Measurements from ENCODE around the gene MICAL2.
A peak's percentile ranks its signal among the peaks of the same experiment; 100 is the strongest.

Gene MICAL2

DNA sequence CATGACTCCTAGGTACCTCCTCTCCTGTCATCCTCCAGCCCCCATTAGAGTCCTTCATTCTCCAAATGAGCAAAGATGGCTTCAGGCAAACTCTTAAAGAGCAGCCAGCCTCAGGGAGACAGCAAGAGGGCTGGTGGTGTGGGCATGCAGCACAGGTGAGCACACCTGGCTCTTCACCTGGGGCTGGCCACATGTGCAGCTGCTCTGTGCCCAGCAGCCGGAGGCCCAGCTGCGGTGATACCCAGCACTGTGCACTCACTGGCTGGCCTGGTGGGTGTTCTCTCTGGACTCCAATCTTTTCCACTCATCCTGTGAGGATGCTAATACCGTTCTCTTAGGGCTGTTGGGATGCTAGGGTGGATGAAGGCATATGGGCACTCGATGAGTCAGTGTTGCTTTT lies 160.9 kb downstream of the MICAL2 start:
- no peak for DNase-seq (ENCODE audit: low read depth in 2 of 2)

- DNase-seq (ENCODE audit: low read depth in 2 of 2), result no peak
Measured at GRCh38 chr11:12271826-12272366, 161.5 kb downstream of the MICAL2 start.

DNA sequence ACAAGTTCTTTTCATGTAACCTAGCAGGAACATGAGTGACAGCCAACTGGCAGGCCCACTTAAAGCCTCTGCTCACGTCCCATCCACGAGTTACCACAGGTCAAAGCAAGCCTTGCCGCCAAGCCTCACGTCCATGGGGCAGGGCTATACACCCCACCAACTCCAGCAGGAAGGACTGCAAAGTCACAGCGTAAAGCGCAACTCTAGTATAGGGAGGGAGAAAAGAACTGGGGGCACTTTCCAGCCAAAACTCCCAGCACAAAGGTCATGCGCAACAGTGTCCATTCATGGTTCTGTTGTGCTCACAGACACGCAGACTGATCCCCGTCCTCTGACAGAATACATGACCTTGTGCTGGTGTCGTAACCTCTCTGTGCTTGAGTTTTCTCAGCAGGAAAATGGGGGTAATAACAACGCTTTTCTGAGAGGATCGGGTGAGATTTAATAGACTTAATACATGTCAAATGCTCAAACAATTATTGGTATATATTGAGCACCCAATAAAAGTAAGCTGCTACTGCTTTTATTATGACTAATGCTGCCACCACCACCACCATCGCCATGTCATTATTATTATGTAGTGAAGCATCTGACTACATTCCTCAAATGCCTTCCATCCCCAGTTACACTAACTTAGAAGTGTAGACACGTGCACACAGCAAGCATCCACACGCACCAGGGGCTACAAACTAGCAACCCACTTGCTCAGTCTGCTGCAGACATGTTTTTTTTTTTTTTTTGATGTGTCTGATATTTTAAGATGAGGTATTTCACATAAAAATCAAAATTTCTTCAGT lies 162.6 kb downstream of the MICAL2 start:
- DNase-seq (ENCODE audit: low read depth in 2 of 2), result no peak

DNA sequence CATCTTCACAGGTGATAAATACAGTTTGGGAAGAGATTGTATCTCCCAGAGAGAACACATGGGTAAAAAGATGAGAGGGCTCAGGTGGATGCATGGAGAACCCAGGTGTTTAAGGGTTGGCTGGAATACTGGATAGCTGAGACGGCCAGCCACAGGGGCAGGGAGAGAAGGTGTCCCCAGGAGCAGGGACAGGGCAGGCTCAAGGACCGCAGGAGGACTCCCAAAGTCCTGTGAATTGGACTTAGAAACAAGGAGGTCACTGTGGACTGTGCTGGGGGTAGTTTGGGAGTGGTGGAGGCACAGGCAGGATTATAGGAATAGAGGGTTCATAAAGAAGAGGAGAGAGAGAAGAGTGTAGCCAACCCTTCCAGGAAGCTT lies 163.2 kb downstream of the MICAL2 start:
- no peak for DNase-seq (ENCODE audit: low read depth in 2 of 2)

DNA sequence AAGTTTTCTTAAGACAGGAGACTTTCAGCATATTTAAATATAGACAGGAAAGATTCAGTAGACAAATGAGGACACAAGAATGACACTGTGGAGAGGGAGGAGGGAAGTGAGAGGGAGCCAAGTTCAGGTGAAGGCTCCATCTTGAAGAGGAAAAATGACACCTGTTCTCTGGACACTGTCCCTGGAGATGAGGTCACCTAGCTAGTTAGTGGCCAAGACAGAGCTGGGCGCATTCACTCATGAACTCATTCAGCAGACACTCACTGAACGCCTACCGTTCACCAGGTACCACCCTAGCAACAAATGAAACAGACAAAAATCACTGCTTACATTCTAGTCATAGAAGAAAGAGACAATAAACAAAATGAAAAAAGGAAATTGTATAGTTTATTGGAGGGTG lies 163.7 kb downstream of the MICAL2 start:
- DNase-seq (ENCODE audit: low read depth in 2 of 2), result no peak

- DNase-seq (ENCODE audit: low read depth in 2 of 2), result no peak
Measured at GRCh38 chr11:12274558-12275197, 164.3 kb downstream of the MICAL2 start.

GRCh38 chr11:12275818-12276217 lies 165.4 kb downstream of the MICAL2 start:
- no peak for DNase-seq (ENCODE audit: low read depth in 2 of 2)

- DNase-seq (ENCODE audit: low read depth in 2 of 2), result no peak
Measured at GRCh38 chr11:12276356-12276755, 166.0 kb downstream of the MICAL2 start.

GRCh38 chr11:12276831-12277475 lies 166.6 kb downstream of the MICAL2 start:
- no peak for DNase-seq (ENCODE audit: low read depth in 2 of 2)

- DNase-seq (ENCODE audit: low read depth in 2 of 2), result no peak
Measured at GRCh38 chr11:12278766-12279671, 168.6 kb downstream of the MICAL2 start.

GRCh38 chr11:12279672-12280108 lies 169.3 kb downstream of the MICAL2 start:
- no peak for DNase-seq (ENCODE audit: low read depth in 2 of 2)

GRCh38 chr11:12280199-12280837 lies 169.9 kb downstream of the MICAL2 start:
- DNase-seq (ENCODE audit: low read depth in 2 of 2), result no peak

GRCh38 chr11:12280838-12281565 lies 170.6 kb downstream of the MICAL2 start:
- DNase-seq (ENCODE audit: low read depth in 2 of 2), result no peak

DNA sequence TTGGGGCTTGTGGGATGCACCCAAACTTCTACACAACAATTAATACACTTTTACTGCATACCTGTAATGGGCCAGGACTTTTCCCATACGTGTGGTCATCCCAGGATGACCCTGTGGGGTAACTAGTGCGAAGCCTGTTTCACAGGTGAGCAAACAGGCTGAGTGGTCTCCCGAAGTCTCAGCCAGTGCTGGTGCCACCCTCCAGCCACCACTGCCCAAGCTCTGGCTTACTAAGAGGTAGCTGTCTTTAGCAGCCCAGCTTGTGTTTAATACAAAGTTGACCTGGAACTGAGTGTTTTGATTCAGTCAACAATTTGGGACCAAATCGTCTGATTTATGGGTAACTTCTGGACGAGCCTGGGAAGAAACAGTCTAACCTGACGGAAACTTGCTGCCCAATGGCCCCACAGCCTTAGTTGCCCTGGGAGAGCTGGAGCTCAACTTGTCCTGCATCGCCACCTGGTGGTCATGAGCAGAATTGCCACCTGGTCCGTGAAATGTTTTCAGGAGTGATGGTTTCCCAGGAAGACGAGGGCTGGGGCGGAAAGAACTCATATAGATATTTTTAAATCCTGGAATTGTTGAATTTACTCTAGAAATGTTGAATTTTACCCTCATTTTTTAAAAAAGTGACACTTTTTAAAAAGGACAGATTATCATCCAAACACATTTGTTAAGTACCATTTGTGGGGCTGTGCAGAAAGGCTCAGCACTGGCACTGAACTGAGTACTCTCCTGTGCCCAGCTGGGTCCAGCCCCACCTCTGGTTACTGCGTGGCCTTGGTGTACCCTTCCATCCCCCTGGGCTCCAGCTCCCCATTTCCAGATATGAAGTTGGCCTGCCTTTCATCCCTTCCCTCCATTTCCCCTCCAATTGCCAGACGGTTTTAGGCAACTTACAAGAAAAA lies 171.4 kb downstream of the MICAL2 start:
- DNase-seq (ENCODE audit: low read depth in 2 of 2), result peak; percentile 75 to 76

GRCh38 chr11:12282676-12283075 lies 172.3 kb downstream of the MICAL2 start:
- no peak for DNase-seq (ENCODE audit: low read depth in 2 of 2)

GRCh38 chr11:12284316-12285050 lies 174.1 kb downstream of the MICAL2 start:
- no peak for DNase-seq (ENCODE audit: low read depth in 2 of 2)

DNA sequence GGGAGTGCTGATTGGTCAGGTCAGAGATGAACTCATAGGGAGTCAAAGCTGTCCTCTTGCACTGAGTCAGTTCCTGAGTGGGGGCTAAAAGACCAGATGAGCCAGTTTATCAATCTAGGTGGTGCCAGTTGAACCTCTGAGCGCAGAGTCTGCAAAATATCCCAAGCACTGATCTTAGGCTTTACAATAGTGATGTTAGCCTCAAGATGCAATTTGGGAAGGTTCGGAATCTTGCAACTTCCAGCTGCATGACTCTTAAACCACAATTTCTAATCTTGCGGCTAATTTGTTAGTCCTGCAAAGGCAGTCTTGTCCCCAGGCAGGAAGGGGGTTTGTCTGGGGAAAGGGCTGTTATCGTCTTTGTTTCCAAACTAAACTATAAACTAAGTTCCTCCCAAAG lies 174.7 kb downstream of the MICAL2 start:
- no peak for DNase-seq (ENCODE audit: low read depth in 2 of 2)

DNA sequence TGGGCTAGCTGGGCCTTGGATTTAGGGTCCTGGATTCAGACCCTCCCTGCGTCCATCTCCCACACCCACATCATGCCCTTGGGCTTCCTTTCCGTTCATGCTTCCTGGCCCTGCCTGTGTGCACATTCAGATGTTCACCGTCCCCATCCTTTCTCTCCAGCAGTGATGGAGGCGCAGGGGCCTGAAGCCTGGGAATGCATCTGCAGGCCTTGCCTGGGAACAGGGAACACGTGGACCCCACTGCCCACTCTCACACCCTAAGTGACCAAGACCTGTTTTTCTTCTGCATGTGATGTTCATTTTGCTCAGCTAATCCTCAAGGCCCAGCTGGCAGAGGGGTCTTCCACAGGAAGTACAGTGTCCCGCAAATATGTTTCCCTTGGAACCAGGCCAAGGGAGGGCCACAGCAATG lies 175.4 kb downstream of the MICAL2 start:
- no peak for DNase-seq (ENCODE audit: low read depth in 2 of 2)

GRCh38 chr11:12286606-12287005 lies 176.2 kb downstream of the MICAL2 start:
- DNase-seq (ENCODE audit: low read depth in 2 of 2), result no peak
